HG03064 (cell line): Measurements from ENCODE around the gene FANCC.

ENCODE experiments used
- ATAC-seq: cut with Tn5 transposase; IDR thresholded peaks from one replicate; pipeline ENCODE4 v1.9.1; 2021; ENCODE audit warnings: low read depth; ENCODE audit not compliant: unreplicated experiment

Gene FANCC

DNA sequence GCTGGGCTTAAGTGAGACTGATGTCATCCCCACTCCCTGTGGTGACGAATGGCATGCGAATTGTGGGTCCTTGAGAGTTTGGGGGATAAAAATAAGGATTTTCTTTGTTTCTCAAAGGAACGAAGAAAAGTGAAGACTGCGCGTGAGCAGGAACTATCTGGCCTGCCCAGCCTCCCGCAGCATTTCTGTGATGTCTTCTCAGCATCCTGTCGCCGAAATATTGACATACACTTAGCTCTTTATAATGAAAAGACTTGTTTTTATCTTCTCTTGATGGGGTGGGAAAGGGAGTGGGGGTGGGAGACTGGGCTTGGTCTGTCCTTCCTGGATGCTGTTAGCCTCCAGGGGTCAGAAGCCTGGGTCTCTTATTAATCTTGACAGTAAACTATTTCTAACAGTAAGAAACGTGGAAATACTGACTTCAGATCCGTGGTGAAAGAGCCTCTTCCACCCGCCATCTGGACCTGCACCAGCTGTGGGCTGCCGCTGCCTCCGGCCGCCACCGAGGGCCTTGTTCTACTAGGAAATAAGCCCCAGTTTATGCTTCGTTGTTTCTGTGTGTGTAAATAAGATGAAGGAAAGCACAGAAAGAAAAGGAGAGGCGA lies 239.6 kb downstream of the FANCC start:
- no peak for ATAC-seq

DNA sequence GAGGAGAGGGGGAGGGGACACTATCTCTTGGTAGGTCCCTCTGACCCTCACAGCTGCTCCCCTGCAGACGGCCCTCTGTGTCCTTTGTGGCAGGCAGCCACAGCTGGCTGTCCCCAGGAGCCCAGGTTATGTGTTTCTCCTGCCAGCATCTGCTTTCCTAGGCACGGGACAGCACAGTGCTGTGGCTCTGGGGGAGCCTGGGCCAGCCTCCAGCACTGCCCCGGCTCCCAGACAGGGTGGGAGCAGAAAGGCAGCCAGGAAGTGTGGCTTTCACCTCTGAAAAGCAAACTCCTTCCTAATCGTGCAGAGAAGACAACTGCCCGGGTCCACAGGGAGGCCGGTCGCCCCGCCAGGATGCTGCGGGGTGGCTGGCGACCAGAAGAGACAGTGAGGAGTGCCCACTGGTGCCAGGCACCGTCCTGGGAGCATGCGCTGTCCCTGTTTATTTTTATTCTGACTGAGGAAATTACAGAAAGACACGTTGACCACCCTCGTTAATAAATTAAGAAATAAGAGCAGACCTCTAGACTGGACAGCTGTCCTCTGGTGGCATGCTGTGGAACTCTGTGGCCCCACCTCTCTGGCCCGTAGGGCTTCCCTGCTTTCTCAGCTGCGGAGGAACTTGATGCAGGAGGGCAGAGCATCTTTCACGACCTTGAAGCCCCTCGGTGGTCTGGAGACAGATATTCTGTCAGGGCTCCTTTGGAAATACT lies 240.3 kb downstream of the FANCC start:
- no peak for ATAC-seq

DNA sequence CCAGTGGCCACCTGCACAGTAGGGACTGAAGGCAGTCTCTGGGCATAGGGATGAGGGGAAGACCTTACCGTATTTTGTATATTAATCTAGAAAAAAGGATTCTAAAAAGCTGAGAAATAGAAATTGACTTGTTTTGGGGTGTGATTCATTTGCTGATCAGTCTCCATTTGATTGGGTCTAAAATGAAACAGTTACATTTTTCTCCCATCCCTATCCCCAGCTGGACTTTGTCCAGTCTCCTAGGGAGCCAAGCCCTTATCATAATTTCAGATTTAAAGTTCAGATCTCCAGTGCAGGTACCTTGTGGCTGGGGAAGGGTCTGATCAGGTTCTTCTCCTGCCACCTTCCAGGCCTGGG lies 240.8 kb downstream of the FANCC start:
- ATAC-seq, result no peak

DNA sequence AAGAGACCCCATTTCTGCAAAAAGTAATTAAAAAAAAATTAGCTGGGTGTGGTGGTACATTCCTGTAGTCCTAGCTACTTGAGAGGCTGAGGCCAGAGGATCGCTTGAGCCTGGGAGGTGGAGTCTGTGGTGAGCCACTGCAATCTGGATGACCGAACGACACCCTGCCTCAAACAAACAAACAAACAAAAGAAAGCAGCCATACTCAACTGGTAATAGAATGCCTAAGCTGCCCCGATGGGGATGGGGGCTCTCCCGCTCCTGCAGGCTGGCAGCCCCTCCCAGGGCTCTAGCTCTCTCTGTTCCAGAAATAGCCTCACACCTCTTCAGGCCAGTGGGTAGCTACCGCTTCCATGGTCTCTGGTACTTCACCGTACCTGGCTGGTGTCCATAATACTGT lies 241.8 kb downstream of the FANCC start:
- ATAC-seq, result no peak

DNA sequence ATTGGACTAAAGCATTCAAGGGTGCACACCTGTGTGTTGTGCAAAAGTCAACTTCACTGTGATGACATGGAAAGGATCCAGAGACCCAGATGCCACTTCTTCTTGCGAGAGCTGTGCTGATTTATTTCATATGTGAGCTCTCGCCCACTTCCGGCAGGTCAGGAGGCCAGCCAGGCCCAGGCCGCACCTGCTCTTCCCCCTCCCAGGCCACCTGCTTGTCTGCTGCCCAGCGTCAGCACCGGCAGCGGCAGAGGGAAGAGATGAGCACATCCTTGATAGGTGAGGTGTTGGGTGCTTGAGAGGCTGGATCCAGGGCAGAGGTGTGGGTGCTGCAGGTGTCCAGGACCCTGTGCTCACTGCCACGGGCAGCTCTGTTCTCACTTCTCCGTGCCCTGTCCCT lies 242.9 kb downstream of the FANCC start:
- ATAC-seq, result no peak

DNA sequence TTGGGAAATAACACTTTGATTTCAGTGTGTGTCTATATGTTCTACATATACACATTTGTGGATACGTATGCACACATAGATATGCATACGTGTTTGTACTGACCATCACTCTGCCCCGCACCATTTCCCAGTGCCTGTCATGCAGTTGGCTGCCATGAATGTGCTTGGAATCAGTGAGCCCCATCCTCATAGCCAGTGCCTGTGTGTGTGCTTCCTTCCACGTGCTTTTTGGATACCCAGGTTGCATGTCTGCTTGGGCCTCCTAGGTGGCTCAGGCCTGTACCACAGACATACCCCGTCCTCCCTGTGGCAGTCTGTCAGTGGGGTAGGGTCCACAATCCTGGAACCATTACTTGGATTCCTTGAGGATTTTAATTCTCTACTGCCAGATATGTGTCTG lies 243.6 kb downstream of the FANCC start:
- ATAC-seq, result no peak

DNA sequence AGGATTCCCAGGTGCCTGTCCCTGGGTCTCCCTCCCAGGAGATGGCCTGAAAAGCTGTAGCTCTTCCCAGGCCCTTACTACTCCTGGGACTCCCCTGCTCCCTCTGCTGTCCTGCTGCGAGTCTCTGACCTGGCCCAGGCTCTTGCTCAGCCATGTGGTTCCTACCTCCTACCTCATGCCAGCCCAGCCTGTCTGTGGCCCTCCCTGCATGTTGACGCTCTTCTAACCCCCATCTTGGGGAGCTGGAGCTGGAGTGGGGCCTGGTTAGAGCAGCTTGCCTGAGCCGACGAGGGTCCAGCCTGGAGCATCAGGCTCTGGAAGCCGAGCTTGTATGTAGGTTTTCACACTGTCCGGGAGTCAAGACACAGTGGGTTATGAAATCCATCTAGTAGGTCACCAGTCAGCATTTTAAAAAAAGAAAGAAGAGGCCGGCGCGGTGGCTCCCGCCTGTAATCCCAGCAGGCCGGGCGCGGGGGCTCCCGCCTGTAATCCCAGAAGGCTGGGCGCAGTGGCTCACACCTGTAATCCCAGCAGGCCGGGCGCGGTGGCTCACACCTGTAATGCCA lies 244.4 kb downstream of the FANCC start:
- no peak for ATAC-seq

DNA sequence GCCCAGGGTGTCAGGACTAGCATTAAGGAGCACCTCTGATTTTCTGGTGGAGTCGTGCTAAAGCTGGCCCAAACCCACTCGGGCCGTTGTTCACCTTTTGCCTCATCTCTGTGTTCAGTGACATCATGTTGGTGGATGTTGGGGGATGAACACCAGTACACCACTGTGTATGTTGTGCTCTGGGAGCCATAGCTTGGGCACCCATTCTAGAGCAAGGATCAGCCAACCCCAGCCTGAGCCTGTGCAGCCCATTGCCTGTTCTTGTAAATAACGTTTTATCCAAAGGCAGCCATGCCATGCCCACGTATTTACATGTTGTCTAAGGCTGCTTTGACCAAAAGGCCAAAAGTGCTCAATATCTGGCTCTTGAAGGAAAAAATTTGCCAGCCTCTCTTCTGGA lies 245.6 kb downstream of the FANCC start:
- ATAC-seq, result no peak

DNA sequence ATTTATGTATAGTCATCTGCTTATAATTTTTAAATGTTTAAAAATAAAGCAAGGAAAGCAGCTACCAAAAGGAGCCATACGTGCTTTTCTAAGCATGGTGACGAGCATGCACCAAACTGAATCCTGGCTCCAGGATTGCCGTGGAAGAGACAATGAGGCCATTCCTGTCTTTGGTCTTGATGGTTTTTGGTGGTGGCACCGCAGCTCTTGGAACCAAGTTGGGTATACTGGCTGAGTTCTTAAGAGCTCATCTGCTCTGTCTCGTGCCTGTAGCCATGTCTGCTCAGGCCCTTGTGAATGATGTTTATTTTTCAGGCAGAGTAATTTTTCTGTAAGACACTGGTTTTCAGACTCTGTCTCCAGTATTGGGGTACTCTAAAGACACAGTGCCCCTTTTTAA lies 246.1 kb downstream of the FANCC start:
- ATAC-seq, result no peak

DNA sequence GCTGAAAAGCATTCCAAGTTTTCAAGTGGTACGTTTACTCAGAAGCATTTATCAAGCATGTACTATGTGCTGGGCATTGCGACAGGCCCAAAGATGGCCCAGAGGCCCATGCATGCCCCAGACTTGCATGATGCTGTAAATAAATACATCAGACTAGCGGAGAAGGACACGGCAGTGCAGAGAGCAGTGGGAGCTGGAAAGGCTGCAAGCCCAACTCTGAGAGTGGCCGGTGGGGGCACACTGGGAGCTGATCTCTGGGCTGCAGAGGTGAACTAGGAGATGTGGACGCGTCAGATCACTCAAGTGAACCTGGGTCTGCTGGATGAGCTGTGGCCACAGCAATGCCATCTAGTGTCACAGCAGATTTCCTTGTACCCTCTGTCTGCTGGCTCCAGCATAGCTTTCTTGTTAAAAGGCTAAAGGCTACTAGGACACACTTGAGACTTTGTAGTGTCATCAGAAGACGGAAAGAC lies 246.9 kb downstream of the FANCC start:
- no peak for ATAC-seq

DNA sequence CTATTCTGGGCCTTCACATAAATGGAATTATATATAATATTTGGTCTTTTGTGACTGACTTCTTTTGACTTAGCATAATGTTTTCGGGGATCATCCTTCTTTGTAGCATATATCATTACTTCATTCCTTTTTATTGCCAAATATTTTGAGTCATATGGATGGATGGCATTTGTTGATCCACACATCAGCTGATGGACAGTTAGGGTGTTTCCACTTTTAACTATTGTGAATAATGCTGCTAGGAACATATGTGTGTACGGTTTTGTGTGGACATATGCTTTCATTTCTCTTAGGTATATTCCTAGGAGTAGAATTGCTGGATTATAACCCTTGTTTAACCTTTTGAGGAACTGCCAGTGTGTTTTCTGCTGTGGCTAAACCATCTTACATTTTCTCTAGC lies 249.6 kb downstream of the FANCC start:
- ATAC-seq, result no peak

DNA sequence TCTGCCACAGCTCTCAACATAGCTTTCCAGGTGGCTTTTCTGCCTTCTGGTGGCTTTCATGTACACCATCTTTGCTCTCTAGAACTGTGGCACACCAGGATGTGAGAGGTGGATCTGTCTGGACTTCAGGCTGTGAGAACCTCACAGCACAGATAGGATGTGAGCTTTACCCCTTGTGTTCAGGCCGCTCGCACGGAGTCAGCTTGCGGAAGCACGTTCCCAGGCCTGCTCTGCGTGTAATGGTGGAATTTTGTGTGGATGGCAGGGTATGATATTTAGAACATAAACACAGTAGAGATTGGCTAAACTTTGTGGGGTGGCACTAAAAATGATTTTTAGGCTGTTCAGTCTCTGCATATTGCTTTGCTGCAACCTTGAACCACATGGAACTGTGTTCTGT lies 250.5 kb downstream of the FANCC start:
- ATAC-seq, result no peak

DNA sequence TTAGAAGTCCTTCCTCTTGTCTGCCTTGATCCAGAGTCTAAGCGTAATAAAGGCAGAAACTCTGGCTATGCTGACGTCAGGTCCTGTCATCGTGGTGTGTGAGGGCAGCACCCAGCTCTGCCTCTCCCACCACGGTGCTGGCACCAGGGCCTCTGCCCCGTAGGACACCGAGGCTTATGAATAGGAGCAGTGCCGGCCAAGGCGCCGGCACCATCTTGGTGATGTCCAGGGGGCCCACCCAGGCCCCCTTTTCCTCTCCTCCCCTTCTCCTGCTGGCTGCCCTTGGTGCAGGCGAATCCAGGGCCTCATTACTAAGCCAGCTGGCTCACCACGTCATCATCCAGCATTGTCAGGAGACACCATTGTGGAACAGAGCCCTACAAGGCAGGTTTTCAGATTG lies 252.3 kb downstream of the FANCC start:
- no peak for ATAC-seq

DNA sequence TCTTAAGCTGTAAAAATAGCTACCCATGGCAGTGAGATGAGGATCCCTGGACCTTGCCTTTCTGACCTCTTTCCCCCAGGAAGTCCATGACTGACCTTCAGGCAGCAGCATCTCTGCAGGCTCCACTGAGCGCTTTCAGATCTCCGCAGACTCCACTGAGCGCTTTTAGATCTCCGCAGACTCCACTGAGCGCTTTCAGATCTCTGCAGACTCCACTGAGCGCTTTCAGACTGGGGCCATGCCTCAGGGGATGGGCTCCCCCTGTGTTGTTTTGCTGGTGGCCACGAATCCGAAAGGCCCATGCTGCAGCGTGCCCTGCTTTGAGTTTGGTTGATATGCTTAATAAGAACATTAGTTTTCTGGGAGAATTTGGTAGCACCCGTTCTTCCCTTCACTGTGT lies 254.2 kb downstream of the FANCC start:
- no peak for ATAC-seq

DNA sequence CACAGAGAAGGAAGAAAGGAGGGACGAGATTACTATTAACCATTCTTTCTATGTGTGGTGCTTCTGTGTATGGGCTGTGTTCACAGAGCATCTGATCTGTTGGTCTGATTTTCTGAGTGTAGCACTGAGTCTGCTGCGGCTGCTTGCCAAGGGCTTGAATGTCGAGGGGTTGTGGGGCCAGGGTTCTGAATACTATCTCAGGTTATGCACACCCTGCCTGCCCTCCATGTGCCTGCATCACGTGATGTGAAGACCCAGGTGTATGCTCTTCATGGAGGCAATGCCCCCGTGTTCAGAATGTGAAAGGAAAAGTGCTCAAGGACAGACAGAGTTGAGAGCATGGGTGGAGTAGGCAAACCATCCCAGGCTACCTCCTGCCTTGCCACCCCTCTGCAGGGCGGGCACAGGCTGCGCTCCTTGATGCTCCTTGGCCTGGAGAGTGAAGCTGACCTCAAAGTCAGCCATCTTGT lies 254.9 kb downstream of the FANCC start:
- no peak for ATAC-seq

DNA sequence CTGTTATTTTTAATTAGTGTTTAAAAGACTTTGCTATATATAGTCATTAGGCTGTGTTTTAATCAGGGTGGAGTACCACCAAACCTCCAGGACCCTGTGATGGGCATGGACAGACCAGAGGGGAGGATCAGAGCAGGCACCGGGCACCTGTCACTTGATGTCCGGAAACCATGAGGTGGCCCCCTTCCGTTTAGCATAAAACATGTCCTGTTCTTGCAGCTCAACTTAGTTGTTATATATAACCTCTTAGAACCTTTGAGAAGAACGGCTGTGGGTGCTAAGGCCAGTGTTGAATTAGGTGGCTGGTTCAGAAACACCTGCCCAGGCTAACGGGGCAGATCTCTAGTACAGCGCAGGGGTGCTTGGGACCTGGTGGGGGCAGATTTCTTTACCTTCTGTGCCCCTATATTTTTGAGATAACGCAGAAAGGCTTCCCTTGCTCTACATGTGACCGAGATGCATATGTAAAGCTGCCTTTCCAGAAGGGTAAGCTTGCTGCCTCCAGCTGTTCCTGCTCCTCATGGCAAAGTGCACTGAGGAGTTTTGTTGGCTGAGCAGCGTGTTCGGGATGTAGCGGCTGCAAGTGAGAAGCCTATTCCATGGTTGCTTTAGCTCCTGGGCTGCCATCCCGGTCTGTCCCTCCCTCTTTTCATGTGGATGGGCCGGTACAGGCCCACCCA lies 255.5 kb downstream of the FANCC start:
- ATAC-seq, result no peak

DNA sequence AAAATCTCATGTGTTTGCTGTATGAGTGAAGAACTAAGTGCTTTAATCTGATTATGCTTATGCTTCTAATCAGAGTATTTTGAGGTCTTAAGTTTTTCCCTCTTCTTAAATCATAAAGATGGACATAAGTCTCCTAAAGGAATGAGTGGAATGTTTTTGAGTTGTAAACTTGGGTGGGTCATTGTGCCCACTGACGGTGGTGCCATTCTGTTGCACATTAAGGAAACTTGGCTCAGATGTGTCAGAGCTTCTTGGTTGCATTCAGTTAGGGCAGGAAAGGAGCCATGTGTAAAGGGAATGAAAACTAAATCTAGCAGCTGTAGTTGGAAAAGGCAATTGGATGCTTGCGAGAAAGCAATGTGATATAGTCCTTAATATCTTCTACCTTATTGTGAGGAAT lies 256.6 kb downstream of the FANCC start:
- no peak for ATAC-seq

DNA sequence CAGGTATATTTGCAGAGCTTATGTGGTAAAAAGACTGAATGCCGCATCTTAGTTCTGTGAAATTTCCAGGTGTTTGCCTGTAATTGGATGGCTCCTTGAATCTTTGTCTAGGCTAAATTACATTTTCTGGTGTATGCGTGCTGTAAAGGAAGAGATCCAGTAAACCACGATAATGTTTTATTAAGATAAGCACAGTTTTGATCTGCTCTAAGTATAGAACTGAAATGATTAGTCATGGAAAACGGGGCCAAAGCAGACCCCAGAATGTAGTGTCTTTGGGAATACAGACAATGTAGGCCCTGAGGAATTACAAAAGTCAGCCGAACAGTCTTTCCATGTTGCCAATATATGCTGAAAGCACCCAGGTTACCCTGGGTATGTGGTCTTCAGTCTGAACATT lies 257.3 kb downstream of the FANCC start:
- ATAC-seq, result no peak

DNA sequence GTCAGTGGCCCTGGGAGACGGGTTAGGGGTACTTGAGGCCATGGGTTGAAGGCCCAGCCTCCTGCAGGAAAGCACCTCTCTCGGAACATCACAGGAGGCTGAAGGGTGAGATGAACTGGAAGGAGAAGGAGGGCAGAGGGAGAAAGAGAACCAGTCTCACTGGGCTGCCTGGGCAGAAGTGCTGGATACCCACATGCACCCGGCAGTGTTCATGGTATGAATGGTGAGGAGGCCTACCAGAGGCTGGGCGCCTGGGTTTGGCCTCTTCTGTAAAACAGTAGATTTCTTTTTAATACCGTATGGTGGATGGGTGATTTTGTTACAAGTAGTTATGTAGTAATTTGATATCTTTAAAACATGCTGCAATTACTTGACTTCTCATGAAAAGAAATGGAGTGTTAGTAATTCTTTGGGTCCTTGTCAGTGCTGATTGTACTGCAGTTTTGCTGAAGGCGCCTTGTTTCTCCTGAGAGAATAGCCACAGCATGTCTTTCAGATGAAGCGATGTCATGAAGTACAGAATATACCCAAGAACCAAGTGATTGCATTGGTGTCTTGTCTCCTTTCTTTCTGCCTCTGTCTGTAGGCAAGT lies 258.6 kb downstream of the FANCC start:
- no peak for ATAC-seq

DNA sequence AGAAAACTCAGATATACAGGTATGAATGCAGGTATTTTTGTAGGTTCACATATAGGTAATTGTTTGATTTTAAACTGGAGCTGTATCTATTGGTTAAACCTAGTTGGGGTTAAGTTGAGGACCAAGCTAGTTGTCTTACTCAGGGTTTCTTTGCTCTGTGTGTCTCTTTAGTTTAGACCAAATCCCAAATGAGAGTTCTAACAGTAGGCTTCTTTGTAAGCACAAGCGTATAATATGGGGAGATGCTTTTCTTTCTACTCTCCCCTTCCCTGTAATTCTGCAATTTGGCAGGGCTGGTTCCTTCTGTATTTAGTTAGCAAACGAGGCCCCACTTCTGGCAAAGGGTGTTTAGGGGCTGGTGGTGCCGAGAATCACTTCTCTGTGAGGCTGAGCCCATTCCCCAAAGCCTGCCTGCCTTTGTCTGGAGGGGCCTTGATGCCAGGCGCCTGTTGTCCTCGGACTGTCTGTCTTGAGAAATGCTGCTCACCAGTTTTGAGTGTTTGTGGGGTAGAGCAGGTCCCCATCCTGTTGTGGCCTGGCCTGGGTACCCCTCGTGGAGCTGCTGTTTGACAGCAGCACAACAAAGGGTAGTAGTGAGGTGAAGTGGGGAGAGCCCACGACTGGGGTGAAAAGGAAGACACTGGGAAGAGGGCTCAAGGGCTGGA lies 259.3 kb downstream of the FANCC start:
- ATAC-seq, result no peak

DNA sequence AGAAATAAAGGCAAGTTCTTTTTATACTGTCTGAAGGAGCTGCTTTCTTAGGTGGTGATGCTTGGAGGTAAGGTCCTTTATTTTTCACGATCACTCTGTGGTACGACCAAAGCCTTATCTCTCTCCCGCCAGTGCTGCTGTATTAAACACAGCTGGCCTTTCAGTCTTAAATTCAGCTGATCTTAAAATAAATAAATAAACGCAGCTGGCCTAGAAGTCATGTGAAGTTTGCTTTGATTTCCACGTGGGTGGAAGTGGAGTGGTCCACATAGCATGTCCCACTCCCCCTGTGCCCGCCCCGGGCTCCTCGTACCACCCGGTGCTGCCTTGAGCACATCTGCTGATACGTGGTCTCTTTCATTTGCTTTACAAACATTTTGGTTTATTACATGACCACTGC lies 260.4 kb downstream of the FANCC start:
- no peak for ATAC-seq
